ENCODE data around the gene PRPF6. TPM values are rescaled to one million over a fixed set of nuclear protein-coding genes. Genes with fewer than 3 reads are reported as not detected.

PRPF6 gene
- total and polyA plus RNA-seq, 2 experiments from 2014 or later, result 47.1 to 54.8 TPM

- Histone ChIP-seq H3K9ac (no peak overlapping the region), H3K4me1 (ENCODE audit: insufficient read depth) (no peaks in the 10 kb centered on the region), H3K36me3 (ENCODE audit: low read depth) (peaks cover 18% of the 10 kb centered on the region; the same call in 1 of the 2 replicates), H3K27ac (no peak overlapping the region), H3F3A (ENCODE audit: insufficient read depth) (no peaks in the 10 kb centered on the region), H3K79me2 (ENCODE audit: insufficient read depth) (no peaks in the 10 kb centered on the region), H3K9me2 (ENCODE audit: insufficient read depth) (no peaks in the 10 kb centered on the region), H4K20me1 (ENCODE audit: insufficient read depth) (no peaks in the 10 kb centered on the region), H3K4me2 (ENCODE audit: unreplicated experiment) (no peak overlapping the region), H3K27me3 (replicated peaks; ENCODE audit: insufficient read depth) (no peaks in the 10 kb centered on the region), H2AFZ (no peak overlapping the region), H3K9me3 (ENCODE audit: low read depth) (no peaks in the 10 kb centered on the region), H3K4me3 (no peak overlapping the region)
- DNase-seq, result no peak
- in situ Hi-C loops (cut with MboI), result no loop called here
- WGBS, 2 experiments (ENCODE audit: low coverage in 1 of 2, low lambda C conversion rate in 2 of 2, missing lambda C conversion rate in 2 of 2), result 92 to 95% methylated on average over 33 to 38 of the region's 38 CpGs
- TF ChIP-seq EZH2phosphoT487 (IDR thresholded peaks at IDR 0.05; ENCODE audit: insufficient read depth, low read depth) (no peak), EZH2 (IDR thresholded peaks at IDR 0.05; ENCODE audit: insufficient read depth, poor library complexity, severe bottlenecking) (no peak)
These were observed 48.6 kb downstream of the PRPF6 start for GRCh38 chr20:64029293-64030117.

GRCh38 chr20:64030371-64031134 lies 49.6 kb downstream of the PRPF6 start:
- H3K4me3 ChIP-seq, result no peak overlapping the region
- TF ChIP-seq EZH2 (IDR thresholded peaks at IDR 0.05; ENCODE audit: insufficient read depth, poor library complexity, severe bottlenecking), result no peak
- no peak for TF ChIP-seq EZH2phosphoT487 (IDR thresholded peaks at IDR 0.05; ENCODE audit: insufficient read depth, low read depth)
- H3K4me1 ChIP-seq (ENCODE audit: insufficient read depth), result no peaks in the 10 kb centered on the region
- no peak overlapping the region for H2AFZ ChIP-seq
- no peaks in the 10 kb centered on the region for H4K20me1 ChIP-seq (ENCODE audit: insufficient read depth)
- 97% methylated on average over 19 to 20 of the region's 20 CpGs for WGBS, 2 experiments (ENCODE audit: low coverage in 1 of 2, low lambda C conversion rate in 2 of 2, missing lambda C conversion rate in 2 of 2)
- H3F3A ChIP-seq (ENCODE audit: insufficient read depth), result no peaks in the 10 kb centered on the region
- H3K4me2 ChIP-seq (ENCODE audit: unreplicated experiment), result no peak overlapping the region
- no peak for DNase-seq
- H3K27ac ChIP-seq, result no peak overlapping the region
- H3K9me2 ChIP-seq (ENCODE audit: insufficient read depth), result no peaks in the 10 kb centered on the region
- H3K36me3 ChIP-seq (ENCODE audit: low read depth), result peaks cover 14% of the 10 kb centered on the region; the same call in 1 of the 2 replicates
- H3K27me3 ChIP-seq (replicated peaks; ENCODE audit: insufficient read depth), result no peaks in the 10 kb centered on the region
- no peak overlapping the region for H3K9ac ChIP-seq
- in situ Hi-C loops (cut with MboI), result no loop called here
- no peaks in the 10 kb centered on the region for H3K79me2 ChIP-seq (ENCODE audit: insufficient read depth)
- H3K9me3 ChIP-seq (ENCODE audit: low read depth), result no peaks in the 10 kb centered on the region

GRCh38 chr20:64031822-64032314 lies 50.9 kb downstream of the PRPF6 start:
- H3K9me3 ChIP-seq (ENCODE audit: low read depth), result no peaks in the 10 kb centered on the region
- TF ChIP-seq EZH2 (IDR thresholded peaks at IDR 0.05; ENCODE audit: insufficient read depth, poor library complexity, severe bottlenecking) (no peak), EZH2phosphoT487 (IDR thresholded peaks at IDR 0.05; ENCODE audit: insufficient read depth, low read depth) (no peak)
- no peaks in the 10 kb centered on the region for H3F3A ChIP-seq (ENCODE audit: insufficient read depth)
- H3K4me1 ChIP-seq (ENCODE audit: insufficient read depth), result no peaks in the 10 kb centered on the region
- no peak overlapping the region for H3K4me2 ChIP-seq (ENCODE audit: unreplicated experiment)
- in situ Hi-C loops (cut with MboI), result no loop called here
- no peaks in the 10 kb centered on the region for H3K9me2 ChIP-seq (ENCODE audit: insufficient read depth)
- no peaks in the 10 kb centered on the region for H3K27me3 ChIP-seq (replicated peaks; ENCODE audit: insufficient read depth)
- no peak overlapping the region for H3K4me3 ChIP-seq
- peaks cover 8% of the 10 kb centered on the region; the same call in 1 of the 2 replicates for H3K36me3 ChIP-seq (ENCODE audit: low read depth)
- no peak overlapping the region for H3K9ac ChIP-seq
- H3K79me2 ChIP-seq (ENCODE audit: insufficient read depth), result no peaks in the 10 kb centered on the region
- no peaks in the 10 kb centered on the region for H4K20me1 ChIP-seq (ENCODE audit: insufficient read depth)
- 92 to 93% methylated on average over 19 of the region's 19 CpGs for WGBS, 2 experiments (ENCODE audit: low coverage in 1 of 2, low lambda C conversion rate in 2 of 2, missing lambda C conversion rate in 2 of 2)
- no peak overlapping the region for H2AFZ ChIP-seq
- DNase-seq, result no peak
- no peak overlapping the region for H3K27ac ChIP-seq

- 89 to 90% methylated on average over 28 to 31 of the region's 31 CpGs for WGBS, 2 experiments (ENCODE audit: low coverage in 1 of 2, low lambda C conversion rate in 2 of 2, missing lambda C conversion rate in 2 of 2)
- Histone ChIP-seq H3K36me3 (ENCODE audit: low read depth) (peaks cover 7% of the 10 kb centered on the region; the same call in 1 of the 2 replicates), H2AFZ (no peak overlapping the region), H3K4me2 (ENCODE audit: unreplicated experiment) (no peak overlapping the region), H3F3A (ENCODE audit: insufficient read depth) (no peaks in the 10 kb centered on the region), H3K27ac (no peak overlapping the region), H3K79me2 (ENCODE audit: insufficient read depth) (no peaks in the 10 kb centered on the region), H3K27me3 (replicated peaks; ENCODE audit: insufficient read depth) (no peaks in the 10 kb centered on the region), H3K9ac (no peak overlapping the region), H4K20me1 (ENCODE audit: insufficient read depth) (no peaks in the 10 kb centered on the region), H3K4me1 (ENCODE audit: insufficient read depth) (no peaks in the 10 kb centered on the region), H3K4me3 (no peak overlapping the region), H3K9me2 (ENCODE audit: insufficient read depth) (no peaks in the 10 kb centered on the region), H3K9me3 (ENCODE audit: low read depth) (no peaks in the 10 kb centered on the region)
- DNase-seq, result no peak
- no peak for TF ChIP-seq EZH2 (IDR thresholded peaks at IDR 0.05; ENCODE audit: insufficient read depth, poor library complexity, severe bottlenecking)
- TF ChIP-seq EZH2phosphoT487 (IDR thresholded peaks at IDR 0.05; ENCODE audit: insufficient read depth, low read depth), result no peak
- in situ Hi-C loops (cut with MboI), result no loop called here
These were observed 52.0 kb downstream of the PRPF6 start for GRCh38 chr20:64032706-64033624.
